Measurements from ENCODE around the gene EAF2.

DNA sequence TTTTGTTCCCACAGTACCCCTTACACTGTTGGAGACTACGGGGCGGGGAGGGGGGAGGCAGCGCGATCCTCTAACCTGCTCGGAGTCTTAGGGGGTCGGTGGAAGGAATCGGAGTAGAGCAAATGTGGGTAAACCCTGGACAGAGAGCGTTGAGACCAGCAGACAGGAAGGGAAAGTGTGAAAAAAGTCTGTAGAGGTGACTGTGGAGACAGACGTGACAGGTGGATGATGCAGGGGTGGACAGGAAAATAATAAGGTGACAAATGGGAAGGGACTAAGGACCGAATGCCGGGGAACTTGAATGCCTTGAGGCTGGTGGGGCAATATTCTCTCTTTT is 424 bp downstream of the EAF2 start:
- TF ChIP-seq, protein P1, sequence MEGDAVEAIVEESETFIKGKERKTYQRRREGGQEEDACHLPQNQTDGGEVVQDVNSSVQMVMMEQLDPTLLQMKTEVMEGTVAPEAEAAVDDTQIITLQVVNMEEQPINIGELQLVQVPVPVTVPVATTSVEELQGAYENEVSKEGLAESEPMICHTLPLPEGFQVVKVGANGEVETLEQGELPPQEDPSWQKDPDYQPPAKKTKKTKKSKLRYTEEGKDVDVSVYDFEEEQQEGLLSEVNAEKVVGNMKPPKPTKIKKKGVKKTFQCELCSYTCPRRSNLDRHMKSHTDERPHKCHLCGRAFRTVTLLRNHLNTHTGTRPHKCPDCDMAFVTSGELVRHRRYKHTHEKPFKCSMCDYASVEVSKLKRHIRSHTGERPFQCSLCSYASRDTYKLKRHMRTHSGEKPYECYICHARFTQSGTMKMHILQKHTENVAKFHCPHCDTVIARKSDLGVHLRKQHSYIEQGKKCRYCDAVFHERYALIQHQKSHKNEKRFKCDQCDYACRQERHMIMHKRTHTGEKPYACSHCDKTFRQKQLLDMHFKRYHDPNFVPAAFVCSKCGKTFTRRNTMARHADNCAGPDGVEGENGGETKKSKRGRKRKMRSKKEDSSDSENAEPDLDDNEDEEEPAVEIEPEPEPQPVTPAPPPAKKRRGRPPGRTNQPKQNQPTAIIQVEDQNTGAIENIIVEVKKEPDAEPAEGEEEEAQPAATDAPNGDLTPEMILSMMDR (IDR thresholded peaks at IDR 0.05) = no peak
- TF ChIP-seq POLR2A (IDR thresholded peaks at IDR 0.05) = no peak

Data from adrenal gland (tissue), 5 donors.